GM21723 (cell line): Measurements from ENCODE around the gene C22orf39.
"Not testable (repeated sequence)": the region's sequence is repeated elsewhere in the genome, so short reads cannot be mapped to it uniquely, and the experiment has no call there.

Source experiments
- ATAC-seq: cut with Tn5 transposase; IDR thresholded peaks from one replicate; pipeline ENCODE4 v1.9.1; 2021; ENCODE audit warnings: mild to moderate bottlenecking, moderate library complexity; ENCODE audit not compliant: unreplicated experiment

C22orf39 gene

DNA sequence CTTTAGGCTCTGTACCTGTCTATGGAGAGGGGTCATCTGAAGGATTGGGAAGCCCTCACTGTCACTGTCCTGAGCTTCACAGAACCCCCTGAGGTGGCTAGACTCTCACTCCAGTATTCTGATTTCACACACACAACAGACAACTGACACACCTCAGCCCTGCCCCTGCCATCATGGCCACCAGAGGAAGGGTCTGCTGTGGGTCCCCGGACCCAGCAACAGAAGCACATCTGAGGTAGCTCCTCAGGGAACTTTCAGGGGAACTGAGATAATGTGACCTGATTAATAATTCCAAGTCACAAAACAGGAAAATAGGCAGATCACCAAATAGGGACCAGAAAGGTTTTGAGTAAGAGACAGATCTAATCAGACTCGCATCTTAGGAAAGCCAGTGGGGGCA is 7.5 kb upstream of the C22orf39 start:
- ATAC-seq = no peak

- ATAC-seq = no peak
Observed at GRCh38 chr22:19454156-19454555, 6.6 kb upstream of the C22orf39 start.

DNA sequence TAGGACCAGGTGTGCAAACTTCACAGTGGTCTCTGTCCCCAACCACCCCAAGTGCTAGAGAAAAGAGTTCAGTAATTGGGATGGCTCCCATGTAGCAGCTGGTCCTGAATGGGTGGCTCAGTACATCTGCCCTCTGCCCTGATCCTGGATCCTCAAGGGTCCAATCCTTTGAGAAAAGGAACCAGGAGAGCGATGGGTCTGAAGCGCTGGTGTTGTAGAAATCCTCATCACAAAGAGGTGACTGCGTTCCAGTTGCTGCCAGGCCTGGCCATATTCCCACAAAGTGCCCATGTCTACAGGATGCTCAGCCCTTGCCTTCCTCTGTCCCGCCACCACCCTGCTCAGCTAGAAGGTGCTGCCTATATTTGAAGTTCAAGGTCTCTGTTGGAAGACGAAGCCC is 6.2 kb upstream of the C22orf39 start:
- no peak for ATAC-seq

- ATAC-seq = no peak
Observed at GRCh38 chr22:19451570-19451969, 4.1 kb upstream of the C22orf39 start.

GRCh38 chr22:19450363-19451175 is 3.1 kb upstream of the C22orf39 start:
- ATAC-seq = no peak

DNA sequence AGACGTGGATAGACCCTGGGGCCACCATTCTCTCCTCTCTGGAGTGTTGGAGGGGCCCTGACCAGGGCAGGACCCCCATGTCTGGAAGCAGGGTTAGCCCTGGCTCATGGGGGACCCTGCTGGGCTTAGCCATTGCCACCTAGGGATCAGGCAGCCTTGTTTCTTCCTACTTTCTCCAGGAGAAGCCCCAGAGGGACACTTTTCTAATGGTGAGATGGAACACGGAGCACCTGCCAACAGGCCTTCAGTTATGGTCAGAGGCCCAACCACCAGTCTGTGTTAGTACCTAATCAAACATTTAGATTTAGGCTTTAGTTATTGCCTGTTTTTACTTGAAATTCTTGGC is 1.9 kb upstream of the C22orf39 start:
- ATAC-seq = no peak

DNA sequence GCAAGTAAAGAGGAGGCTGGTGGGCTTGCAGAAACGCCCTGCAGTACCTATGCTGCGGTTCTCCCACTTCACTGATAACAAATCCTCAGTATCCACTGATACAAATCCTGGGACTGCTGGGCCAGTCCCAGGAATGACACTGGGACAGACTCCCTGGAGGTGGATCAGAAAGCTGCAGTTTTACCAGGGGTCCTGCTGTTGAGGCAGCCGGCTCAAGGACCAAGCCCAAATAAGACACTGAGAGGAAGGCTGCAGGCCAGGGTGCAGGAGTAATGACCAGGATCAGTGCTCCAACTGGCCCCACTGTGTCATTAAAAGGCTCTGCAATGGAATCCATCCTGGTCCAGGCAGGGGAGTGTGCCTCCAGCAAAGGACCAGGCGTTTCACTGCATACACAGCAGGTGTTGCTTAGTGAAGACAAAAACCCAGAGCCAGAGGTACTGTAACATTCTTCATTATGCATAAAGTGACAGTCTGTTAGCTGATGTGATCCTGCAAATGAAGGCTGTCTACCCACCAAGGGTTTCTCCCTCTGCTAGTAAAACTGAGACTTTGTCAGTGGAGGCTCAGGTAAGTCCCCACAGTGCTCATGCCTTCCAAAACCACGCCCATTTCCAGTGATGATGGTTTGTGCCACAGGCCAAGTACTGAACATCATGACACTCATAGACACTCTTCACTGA is 1.4 kb upstream of the C22orf39 start:
- no peak for ATAC-seq

DNA sequence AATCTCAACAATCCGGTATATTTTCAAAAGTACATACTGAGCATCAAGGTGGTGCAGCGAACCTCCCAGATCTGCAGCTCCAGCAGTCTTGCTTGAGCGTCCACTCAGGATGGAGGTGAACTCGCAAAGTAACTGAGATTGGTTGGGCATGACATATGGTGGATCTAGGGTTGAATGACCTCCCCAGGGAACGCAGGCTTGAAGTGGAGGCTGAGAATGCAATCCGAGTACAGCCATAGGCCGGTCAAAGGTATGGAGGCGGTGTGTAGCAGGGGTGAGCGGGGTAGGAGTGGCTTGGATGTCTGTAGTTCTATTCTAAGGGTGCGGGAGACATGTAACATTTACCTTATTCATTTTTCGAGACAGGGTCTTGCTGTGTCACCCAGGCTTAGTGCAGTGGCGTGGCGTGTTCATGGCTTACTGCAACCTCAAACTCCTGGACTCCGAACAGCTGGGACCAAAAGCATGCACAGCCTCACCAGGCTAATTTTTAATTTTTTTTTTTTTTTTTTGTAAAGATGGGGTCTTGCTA is 631 bp upstream of the C22orf39 start:
- peak; percentile 32 for ATAC-seq

DNA sequence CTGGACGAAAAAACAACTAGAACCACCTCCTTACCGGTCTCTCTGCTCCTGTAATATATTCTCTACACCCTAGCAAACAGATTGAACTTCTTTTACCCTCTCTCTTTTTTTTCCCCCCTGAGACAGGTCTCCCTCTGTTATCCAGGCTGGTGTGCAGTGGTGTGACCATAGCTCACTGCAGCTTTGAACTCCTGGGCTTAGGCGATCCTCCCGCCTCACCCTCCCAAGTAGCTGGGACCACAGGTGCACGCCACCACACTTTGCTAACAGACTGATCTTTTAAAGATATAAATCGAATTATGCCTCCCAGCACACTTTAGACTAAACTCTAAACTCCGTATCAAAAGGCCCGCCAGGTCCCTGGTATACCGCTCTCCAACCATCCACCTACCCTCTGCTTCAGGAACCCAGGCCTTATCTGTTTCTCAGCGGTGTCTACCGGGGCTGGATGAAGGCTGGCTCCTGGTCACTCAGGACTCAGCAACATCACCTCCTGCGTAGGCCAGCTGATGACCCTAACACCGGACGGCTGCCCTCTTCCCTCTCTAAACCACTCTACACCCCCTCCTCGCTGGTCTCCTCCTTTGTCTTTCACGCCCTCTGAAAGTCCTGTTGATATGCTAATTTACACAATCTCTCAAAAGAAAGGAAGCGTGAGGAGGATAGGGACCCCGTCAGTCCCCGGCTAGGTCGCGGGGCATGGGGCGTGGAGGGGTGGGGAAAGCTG is 745 bp downstream of the C22orf39 start:
- ATAC-seq = peak; percentile 5

- ATAC-seq = not testable (repeated sequence)
Observed at GRCh38 chr22:19445279-19445982, 2.1 kb downstream of the C22orf39 start.

DNA sequence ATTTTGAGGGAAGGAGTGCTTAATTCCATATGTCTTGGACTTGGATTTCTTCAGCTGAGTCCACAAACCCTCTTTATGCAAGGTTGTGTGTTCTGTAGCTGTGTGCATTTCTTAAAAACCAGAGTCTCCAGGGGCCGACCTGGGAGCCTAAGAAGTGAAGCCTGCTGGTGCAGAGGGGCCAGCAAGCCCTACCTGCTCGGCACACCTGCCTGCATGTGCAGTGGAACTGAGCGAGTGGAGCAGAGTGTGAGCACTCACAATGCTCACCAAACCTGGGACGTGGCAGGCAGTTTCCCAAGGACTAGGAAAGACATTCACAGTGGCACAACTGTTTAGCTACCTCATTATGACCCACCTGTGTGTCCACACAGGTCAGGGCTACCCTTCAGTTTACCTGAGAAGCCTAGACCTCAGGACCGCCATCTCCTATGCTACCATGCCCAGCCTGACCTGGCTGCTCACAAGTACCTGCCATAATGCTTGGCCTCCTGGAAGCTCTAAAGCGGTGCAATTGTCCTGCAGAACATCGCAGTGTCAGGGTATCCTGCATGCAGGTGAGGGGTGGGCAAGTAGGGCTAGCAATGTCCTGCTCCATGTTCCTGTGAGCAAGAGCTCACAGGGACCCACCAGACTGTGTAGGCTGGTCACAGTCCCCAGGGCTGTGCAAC is 3.8 kb downstream of the C22orf39 start:
- ATAC-seq = no peak

DNA sequence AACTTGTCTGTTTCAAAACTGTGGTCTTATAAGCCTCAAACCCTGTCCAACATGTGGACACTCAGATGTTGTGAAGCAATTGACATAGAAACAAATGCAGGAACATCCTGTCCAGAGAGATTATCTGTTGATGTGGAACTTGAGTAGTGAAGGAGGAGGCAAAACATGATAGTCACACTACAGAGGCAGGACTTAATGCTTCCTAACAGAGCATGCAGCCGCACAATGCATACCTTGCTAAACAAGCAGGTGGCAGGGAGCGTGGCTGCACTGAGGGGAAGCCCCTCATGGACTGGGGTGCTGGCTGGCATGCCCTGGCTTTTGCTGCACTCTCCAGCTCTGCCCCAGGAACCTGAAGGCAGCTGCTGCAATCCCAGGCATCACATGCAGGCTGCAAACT is 5.3 kb downstream of the C22orf39 start:
- no peak for ATAC-seq

- no peak for ATAC-seq
Observed at GRCh38 chr22:19440411-19441195, 6.9 kb downstream of the C22orf39 start.

- no peak for ATAC-seq
Observed at GRCh38 chr22:19438298-19438697, 9.2 kb downstream of the C22orf39 start.

DNA sequence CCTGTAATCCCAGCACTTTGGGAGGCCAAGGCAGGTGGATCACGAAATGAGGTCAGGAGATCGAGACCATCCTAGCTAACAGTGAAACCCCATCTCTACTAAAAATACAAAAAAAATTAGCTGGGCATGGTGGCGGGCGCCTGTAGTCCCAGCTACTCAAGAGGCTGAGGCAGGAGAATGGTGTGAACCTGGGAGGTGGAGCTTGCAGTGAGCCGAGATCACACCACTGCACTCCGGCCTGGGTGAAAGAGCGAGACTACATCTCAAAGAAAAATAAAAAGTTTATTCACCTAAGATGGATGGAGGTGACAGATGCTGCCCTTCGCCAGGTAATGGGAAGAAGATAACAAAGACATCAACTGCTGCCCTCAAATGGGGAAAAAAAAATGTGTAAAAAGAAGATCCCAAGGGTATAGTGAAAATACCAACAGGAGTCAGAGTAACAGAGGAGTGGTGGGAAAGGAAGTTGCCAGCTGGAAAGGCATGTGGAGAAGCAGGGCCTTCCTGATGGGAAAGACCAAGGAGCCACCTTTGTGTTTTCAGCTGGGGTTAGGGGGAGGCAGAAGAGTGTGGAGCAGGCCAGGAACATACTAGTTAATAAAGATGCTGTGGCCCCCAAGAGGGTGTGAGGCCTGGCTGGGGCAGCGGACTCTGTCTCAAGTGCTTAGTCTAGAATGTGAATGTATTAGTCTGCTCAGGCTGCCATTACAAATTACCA is 10.9 kb downstream of the C22orf39 start:
- not testable (repeated sequence) for ATAC-seq

DNA sequence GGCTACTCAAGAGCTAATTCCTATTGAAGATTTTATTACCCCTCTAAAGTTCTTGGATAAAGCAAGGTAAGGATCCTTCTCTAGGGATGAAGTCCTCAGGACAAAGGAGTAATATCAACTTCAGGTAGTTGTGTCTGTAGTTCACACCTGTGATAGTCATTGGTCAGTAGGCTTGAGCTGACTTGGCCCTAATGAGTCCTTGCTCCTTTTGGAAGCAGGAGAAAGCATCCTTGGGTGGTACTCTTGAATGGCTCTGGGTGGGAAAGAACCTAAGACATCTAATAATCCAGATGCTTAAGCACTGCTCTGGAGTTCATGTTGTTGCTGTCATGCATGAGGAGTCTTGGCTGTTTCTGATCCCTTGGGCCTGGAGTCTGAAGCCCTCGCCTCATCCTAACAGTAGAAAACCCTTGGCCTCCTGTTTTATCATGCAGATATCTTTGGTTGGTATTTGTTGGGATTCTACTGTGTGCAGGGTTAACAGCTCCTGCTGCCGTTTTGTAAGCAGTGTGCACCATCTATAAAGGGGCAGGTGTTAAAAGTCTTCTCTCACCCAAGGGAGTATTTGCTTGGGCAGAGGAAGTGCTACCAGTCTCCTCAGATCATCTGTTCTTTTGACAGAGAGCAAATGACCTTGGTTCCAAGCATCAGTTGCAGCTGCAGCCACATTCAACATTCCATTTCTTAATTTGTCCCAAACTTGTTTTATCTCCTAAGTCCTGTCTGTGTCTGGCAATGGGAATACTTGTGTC is 12.5 kb downstream of the C22orf39 start:
- no peak for ATAC-seq

- ATAC-seq = no peak
Observed at GRCh38 chr22:19434401-19434800, 13.1 kb downstream of the C22orf39 start.

DNA sequence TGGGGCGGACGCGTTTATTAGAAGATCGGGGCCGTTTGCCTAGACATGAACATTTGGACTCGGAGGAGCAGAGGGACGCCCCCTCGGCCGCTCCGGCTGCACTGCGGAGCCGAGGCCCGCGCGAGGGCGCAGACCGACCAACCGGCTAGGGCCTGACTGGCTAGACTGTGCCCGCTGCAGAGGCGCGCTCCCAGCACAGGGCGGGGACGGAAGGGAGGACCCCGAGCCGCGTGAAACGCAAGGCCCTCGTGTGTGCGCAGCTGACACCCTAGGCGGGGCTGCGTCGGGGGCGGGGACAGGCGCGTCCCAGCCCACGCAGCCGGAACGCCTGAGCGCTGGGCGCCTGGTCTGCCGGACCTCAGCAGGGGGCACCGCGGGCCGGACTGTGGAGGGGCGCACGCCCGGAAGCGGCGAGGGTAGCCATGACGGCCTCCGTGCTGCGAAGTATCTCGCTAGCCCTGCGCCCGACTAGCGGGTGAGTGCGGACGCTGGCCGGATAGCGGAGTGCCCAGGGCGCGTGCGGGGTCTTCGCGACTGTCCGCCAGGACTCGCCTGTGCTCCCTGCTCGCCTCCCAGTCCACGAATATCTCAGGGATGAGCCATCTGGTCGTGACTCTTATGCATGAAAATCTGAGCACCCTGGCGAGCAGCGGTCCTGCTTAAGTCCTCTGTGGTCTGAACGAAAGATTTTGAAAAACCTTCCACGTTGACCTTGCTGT is 15.2 kb downstream of the C22orf39 start, which contains the start of gene MRPL40:
MRPL40 (plus strand) TSS at position 413 of the 719 bp plus-strand sequence; CDS start at position 423, 10 bp downstream.
- ATAC-seq = peak; percentile 71
